Measurements from ENCODE around the gene ZNF765. TPM values are rescaled to one million over a fixed set of nuclear protein-coding genes. Genes with fewer than 3 reads are reported as not detected.
"Not testable (repeated sequence)": the region's sequence is repeated elsewhere in the genome, so short reads cannot be mapped to it uniquely, and the experiment has no call there.

ZNF765 gene
- total RNA-seq, 4 donors from 2014 or later, result 10.4 to 16.9 (median 12.5) TPM

- Histone ChIP-seq H3K27ac (no peak overlapping the region), H3K36me3 (no peaks in the 10 kb centered on the region), H3K9me3 (no peaks in the 10 kb centered on the region), H3K27me3 (no peaks in the 10 kb centered on the region), H3K4me1 (peaks cover 7 to 13% of the 10 kb centered on the region in 2 donors), H3K4me3 (replicated peaks in 1 of 3) (peak overlapping the region in 2 of 3 donors; percentile 30 to 64)
- no peak for TF ChIP-seq CTCF (IDR thresholded peaks at IDR 0.05)
- TF ChIP-seq POLR2A (IDR thresholded peaks at IDR 0.05), result no peak
- no peak for DNase-seq
- 6% methylated on average over 29 to 30 of the region's 31 CpGs for WGBS, 2 donors
- intact Hi-C loops (cut with DNase I), result no loop called here
Observed at GRCh38 chr19:53466726-53467484, 72.0 kb downstream of the ZNF765 start.

DNA sequence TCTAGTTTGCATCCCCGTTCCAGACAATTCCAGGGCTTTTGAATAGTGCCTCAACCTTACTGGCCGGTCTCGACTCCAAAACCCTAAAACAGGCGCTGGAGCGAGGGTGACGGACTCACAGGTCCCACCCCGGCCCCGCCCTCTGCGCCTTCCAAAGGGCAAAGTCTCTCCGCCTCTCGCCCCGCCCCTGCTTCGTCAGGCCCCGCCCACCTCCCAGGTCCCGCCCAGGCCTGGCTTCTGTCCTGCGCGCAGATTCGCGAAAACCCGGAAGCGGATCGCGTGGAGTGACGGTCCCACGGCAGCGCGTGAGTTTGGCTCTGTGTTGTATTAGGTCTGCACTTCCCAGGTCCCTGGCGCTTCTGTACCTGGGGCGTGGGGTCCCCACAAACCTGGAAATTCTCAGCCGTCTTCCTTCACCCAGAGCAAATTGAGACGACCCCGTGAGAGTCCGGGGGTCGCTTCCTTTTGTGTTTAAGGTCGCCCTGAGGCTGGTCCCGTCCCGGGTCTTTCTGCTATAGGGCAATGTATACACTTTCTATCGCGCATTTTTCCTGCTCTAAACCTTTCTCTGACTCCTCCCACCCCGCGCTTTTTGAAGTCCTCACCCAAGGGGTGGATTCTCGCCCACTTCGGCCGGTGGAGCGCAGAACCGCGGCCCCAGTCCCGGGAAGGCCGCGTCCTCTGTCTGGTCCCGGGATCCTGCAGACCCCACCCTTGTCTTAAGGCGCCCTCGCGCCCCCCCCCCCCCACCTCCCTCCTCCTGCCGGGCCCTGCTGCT, 72.7 kb downstream of the ZNF765 start, which contains the start of gene ZNF813:
TSS of gene ZNF813 (plus strand) at position 249 of the 778 bp plus-strand sequence. CDS start 16,090 bp downstream, outside the sequence.
- intact Hi-C loops (cut with DNase I), result no loop called here
- Histone ChIP-seq H3K4me3 (replicated peaks in 1 of 3) (peak within 1 kb of the TSS in 2 of 3 donors; percentile 35 to 64), H3K4me1 (peaks cover 7 to 13% of the 10 kb centered on the region in 2 donors), H3K27me3 (no peaks in the 10 kb centered on the region), H3K36me3 (no peaks in the 10 kb centered on the region), H3K9me3 (no peaks in the 10 kb centered on the region), H3K27ac (peak within 1 kb of the TSS in 2 of 3 donors; percentile 4 to 21)
- 0 to 1% methylated on average over 16 to 26 of the region's 55 CpGs for WGBS, 2 donors
- peak; percentile 95 to 96 for DNase-seq
- TF ChIP-seq POLR2A (IDR thresholded peaks at IDR 0.05), result peak in 1 of 2 donors; percentile 53
- no peak for TF ChIP-seq CTCF (IDR thresholded peaks at IDR 0.05)

DNA sequence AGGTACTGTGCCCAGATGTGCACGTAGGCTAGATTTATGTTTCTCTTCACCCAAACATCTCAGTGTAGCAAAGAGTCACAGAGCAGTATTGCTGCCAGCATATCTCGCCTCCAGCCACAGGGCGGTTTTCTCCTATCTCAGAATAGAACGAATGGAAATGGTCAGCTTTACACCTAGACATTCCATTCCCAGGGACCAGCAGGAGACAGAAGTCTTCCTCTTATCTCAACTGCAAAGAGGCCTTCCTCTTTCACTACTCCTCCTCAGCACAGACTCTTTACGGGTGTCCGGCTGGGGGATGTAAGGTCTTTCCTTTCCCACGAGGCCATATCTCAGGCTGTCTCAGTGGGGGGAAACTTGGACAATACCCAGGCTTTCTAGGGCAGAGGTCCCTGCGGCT, 73.7 kb downstream of the ZNF765 start:
- H3K9me3 ChIP-seq; H3K4me3 ChIP-seq (replicated peaks in 1 of 3); DNase-seq; H3K27ac ChIP-seq; H3K36me3 ChIP-seq; H3K27me3 ChIP-seq; intact Hi-C loops (cut with DNase I): not testable (repeated sequence)
- peaks cover 7 to 13% of the 10 kb centered on the region in 2 donors for H3K4me1 ChIP-seq
- WGBS, 2 donors, result 38 to 51% methylated on average over 7 to 8 of the region's 8 CpGs

GRCh38 chr19:53471916-53472315, 77.0 kb downstream of the ZNF765 start:
- Histone ChIP-seq H3K27me3 (no peaks in the 10 kb centered on the region), H3K4me3 (replicated peaks in 1 of 3) (no peak overlapping the region), H3K9me3 (no peaks in the 10 kb centered on the region), H3K4me1 (peaks cover 3 to 10% of the 10 kb centered on the region in 2 donors), H3K36me3 (no peaks in the 10 kb centered on the region), H3K27ac (no peak overlapping the region)
- DNase-seq, result no peak
- WGBS, 2 donors, result 89 to 97% methylated on average over 7 of the region's 7 CpGs
- TF ChIP-seq CTCF (IDR thresholded peaks at IDR 0.05) (no peak), POLR2A (IDR thresholded peaks at IDR 0.05) (no peak)
- intact Hi-C loops (cut with DNase I), result no loop called here

DNA sequence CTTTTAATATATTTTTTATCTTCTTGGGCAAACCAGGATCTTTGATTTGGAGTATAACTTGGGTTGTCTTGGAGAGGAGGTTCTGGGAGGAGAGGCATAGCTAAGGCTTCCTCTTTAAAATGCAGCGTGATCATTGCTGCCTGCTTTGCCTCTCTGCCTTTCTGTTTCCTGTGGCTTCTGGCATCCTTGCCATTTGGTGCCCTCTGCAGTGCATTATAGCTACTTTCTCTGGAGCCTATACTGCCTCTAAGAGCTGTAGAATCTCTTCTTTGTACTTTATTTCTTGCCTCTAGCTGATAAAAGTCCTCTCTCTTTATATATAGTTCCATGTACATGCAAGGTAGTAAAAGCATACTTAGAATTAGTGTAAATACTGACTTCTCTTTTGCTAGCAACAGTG, 79.9 kb downstream of the ZNF765 start:
- 61 to 86% methylated on average over 1 of the region's 1 CpG for WGBS, 2 donors
- H3K4me1 ChIP-seq; DNase-seq; H3K27me3 ChIP-seq; H3K27ac ChIP-seq; H3K4me3 ChIP-seq (replicated peaks in 1 of 3); intact Hi-C loops (cut with DNase I); H3K9me3 ChIP-seq; H3K36me3 ChIP-seq: not testable (repeated sequence)

GRCh38 chr19:53475470-53475869, 80.5 kb downstream of the ZNF765 start:
- H3K36me3 ChIP-seq; H3K27ac ChIP-seq; H3K27me3 ChIP-seq; H3K9me3 ChIP-seq; H3K4me1 ChIP-seq; DNase-seq; intact Hi-C loops (cut with DNase I); H3K4me3 ChIP-seq (replicated peaks in 1 of 3): not testable (repeated sequence)
- 72 to 85% methylated on average over 6 of the region's 6 CpGs for WGBS, 2 donors

Small RNA genes lying within 50 kb of the gene (small RNA-seq; reads per million reads assigned to genes)
- not detected for gene RPL39P36

Other genes with a start within 250 kb of the ZNF765 start
- 10 to 100 TPM; 13.1 to 27.7 (median 19.9) TPM for gene ZNF347, start 236.1 kb upstream of the ZNF765 start, total RNA-seq
- 1 to 10 TPM; 4.3 to 9.9 (median 7.3) TPM for gene ZNF665, start 201.8 kb upstream of the ZNF765 start, total RNA-seq
- 10 to 100 TPM; 15.7 to 42.1 (median 19.5) TPM for gene ZNF677, start 140.3 kb upstream of the ZNF765 start, total RNA-seq
- gene VN1R2, start 136.9 kb upstream of the ZNF765 start, total RNA-seq, result not detected
- gene VN1R4, start 127.4 kb upstream of the ZNF765 start, total RNA-seq, result not detected
- 10 to 100 TPM in 1 of 4 donors, 1 to 10 TPM in 3; 6.2 to 10.5 (median 8.8) TPM for gene ZNF845, start 61.4 kb upstream of the ZNF765 start, total RNA-seq
- gene ZNF525, start 29.4 kb upstream of the ZNF765 start, total RNA-seq, result 10 to 100 TPM in 3 of 4 donors, 1 to 10 TPM in 1; 9.6 to 12.1 (median 11.6) TPM
- 10 to 100 TPM; 11.8 to 15.2 (median 12.6) TPM for gene ZNF761, start 36.8 kb downstream of the ZNF765 start, total RNA-seq
- 1 to 10 TPM; 4.3 to 7.5 (median 5.4) TPM for gene ZNF813, start 72.6 kb downstream of the ZNF765 start, total RNA-seq
- gene ZNF331, start 143.0 kb downstream of the ZNF765 start, total RNA-seq, result 10 to 100 TPM; 31.0 to 52.5 (median 38.2) TPM
- not detected for gene DPRX, start 236.8 kb downstream of the ZNF765 start, total RNA-seq